D721Med (cell line): ENCODE data around the gene KCTD6.
A peak's percentile ranks its signal among the peaks of the same experiment; 100 is the strongest.

Experiments
- DNase-seq: peaks from one replicate; pipeline ENCODE4 v3.0.0; 2011; ENCODE audit warnings: low spot score; ENCODE audit not compliant: insufficient read length
- FAIRE-seq: peaks from 2 replicates; lab custom pipeline; 2011; peaks lifted over from hg19 to GRCh38; lab: Jason Lieb, UNC
- TF ChIP-seq, protein P1 (sequence below): IDR thresholded peaks from 2 replicates; pipeline ENCODE4 v1.5.1; 2012; ENCODE audit warnings: mild to moderate bottlenecking, control low read depth; ENCODE audit not compliant: insufficient read depth; ENCODE audit errors: missing control alignments

KCTD6 gene

DNA sequence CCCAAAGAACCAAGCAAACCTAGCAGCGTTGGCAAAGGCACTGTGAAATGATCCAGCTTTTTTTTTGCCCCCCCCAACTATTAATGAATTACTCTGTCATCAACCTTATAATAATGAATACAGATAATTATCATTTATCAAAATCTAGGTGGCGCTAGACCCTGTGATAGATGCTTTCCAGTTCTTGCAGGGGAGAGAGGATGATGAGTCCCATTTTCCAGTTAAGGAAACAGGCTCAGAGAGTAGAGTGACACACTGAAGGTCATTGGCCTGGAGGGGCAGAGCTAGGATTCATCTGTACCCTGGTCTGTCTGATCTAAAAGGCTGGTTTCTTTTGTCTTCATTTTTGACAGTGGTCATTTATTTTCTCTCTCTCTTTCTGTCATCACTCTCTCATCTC is 40.1 kb downstream of the KCTD6 start:
- TF ChIP-seq, protein P1, sequence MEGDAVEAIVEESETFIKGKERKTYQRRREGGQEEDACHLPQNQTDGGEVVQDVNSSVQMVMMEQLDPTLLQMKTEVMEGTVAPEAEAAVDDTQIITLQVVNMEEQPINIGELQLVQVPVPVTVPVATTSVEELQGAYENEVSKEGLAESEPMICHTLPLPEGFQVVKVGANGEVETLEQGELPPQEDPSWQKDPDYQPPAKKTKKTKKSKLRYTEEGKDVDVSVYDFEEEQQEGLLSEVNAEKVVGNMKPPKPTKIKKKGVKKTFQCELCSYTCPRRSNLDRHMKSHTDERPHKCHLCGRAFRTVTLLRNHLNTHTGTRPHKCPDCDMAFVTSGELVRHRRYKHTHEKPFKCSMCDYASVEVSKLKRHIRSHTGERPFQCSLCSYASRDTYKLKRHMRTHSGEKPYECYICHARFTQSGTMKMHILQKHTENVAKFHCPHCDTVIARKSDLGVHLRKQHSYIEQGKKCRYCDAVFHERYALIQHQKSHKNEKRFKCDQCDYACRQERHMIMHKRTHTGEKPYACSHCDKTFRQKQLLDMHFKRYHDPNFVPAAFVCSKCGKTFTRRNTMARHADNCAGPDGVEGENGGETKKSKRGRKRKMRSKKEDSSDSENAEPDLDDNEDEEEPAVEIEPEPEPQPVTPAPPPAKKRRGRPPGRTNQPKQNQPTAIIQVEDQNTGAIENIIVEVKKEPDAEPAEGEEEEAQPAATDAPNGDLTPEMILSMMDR, result peak; percentile 41
- FAIRE-seq (no peak), DNase-seq (no peak)

DNA sequence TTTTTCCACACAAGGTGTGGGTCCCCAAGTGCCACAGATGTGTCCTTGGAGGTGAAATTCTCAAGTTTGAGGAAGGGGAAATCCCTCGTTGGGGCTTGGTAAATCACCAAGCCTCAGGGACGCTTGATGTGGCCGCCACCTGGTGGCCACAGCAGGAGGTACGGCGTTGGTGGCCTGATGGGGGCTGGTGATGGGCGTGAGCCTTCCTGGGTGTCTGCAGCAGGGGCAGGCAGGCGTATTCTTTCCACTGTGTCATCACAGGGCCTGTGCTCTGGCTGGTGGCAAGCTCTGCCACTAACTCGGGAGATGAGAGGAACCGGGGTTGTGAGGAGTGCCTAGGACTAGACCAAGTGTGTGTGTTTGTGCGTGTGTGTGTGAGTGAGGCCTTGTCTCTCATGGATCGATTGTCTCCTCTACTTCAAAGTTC is 40.9 kb downstream of the KCTD6 start:
- DNase-seq, result peak; percentile 85
- peak; percentile 41 for FAIRE-seq
- TF ChIP-seq, protein P1, result peak; percentile 90

DNA sequence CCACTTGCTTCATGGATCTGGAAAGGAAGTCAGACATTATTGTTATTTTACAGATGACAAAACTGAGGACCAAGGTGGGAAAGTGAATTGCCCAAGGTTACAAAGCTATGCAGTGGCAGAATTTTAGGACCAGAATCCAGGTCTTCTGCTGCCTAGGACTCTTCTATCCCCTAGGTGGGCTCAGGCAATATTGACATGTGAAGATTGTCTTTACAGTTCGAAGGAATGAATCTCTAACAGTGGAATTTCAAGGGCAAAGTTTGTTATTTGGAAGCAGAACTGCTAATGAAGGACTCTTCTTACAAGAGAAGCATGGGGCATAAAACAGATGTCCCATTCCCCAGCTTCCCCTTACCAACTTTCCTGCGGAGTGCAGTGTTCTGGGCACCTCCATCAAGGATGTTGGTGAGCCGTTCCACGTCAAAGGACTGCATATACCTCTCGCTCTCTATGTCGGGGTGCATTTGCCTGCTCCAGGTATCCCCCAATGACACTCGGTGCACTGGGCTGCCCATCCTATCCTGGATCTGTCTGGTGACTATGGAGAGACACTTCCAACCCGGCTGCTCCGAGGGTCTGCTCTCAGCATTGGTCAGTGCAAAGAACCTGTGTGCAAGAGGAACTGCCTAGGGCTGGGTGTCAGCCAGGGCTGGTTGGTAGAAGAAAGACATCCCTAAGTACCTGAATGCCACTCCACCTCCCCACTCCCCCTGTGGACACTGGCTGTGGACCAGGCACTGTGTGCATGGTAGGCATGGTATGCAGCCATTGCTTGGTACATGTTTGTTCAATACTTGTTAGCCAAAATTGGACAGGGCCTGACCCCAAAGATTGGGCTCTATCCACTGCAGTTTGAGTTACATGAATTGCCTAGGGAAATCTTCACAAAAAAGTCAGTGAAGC is 42.9 kb downstream of the KCTD6 start:
- FAIRE-seq, result no peak
- DNase-seq, result no peak
- TF ChIP-seq, protein P1, result no peak

DNA sequence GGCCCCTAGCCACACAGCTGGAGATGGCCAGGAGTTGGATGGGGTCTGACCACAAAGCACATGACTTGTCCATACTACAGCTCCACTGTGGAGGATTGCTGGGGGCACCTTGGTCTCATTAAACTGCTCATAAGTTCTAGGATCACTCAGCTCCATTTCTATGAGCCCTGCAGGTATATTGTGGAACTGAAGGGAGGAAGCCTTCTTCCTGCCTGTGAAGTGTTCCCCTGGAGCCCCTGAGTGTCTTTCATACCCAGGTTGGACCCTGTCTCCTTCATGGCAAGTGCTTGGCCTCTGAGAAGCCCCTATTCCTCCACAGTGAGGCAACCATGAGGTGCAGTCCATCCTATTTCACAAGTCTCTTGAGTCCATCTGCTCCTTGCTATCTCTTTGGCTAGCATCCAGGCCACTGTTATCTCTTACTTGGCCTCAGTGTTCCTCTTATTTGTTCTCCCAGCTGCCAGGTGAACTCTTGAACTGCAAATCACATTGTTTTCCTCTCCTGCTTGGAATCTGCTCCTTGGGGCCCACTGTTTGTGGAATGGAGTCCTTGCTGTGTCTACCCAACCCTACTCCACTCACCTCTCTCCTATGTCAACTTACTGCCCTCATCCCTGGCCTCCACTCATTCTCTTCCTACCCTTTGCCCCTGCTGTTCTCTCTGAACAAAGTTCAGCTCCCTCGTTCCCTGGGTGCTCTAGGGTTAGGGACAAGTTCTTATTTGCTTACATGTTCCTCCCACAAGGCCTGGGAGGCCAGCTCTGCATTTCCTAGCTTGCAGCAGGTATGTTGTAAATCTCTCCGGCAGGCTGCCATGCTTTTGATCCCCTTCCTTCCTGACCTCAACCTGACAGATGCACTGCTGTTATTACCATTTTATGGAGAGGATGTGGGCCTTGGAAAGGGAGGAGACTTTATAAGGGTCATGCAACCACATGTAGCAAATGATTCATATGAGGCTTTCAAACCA is 43.9 kb downstream of the KCTD6 start:
- FAIRE-seq, result no peak
- TF ChIP-seq, protein P1, result no peak
- no peak for DNase-seq

DNA sequence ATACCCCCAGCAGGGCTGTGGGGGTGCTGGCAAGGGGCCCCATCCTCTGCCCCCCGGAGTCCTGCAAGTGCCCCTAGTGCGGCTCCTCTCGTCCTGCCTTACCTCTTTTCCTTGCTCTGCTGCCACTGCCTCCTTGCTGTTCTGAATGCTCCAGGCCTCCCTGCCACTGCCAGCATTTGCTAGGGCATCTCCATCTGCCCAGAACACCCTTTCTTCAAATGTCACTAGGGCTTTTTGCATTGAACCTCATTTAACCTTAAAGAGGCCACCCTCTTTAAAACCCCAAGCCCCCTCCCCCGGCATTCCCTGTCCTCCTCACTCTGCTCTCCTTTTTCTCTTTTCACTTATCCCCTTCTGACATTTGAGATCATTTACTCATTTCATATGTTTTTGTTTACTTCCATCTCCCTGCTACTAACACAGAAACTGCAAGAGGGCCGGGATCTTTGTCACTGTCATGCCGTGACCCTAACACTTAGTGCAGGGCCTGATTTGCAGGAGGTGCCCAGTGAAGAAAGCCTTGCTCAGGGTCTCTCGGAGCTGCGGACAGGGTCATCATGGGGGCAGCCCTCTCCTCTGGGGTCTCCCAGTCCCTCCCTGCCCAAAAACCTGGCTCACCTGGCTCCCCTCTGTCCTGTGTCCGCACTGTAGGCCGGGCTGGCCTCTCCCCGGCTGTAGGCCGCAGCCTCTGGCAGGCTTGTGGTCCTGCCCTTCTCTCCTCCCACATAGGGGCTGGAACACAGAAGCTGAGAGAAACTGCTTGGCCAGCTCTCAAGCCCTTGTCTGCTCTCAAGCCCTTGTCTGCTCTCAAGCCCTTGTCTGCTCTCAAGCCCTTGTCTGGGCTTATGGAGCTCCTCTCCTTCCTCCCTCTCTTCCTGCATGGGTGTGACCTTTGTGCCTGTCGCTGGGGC is 44.9 kb downstream of the KCTD6 start, which contains the start of gene ACOX2:
ACOX2 (minus strand) TSS at position 690 of the 911 bp plus-strand sequence. CDS start 2,084 bp downstream, outside the sequence.
- TF ChIP-seq, protein P1, result no peak
- FAIRE-seq (no peak), DNase-seq (no peak)
